Measurements from ENCODE around the gene HRCT1.

The HRCT1 gene

GRCh38 chr9:35944173-35944572 lies 38.2 kb downstream of the HRCT1 start:
- H3K9me2 ChIP-seq (replicated peaks; ENCODE audit: insufficient read depth, low read length) = no peaks in the 10 kb centered on the region
- H3K9me3 ChIP-seq (ENCODE audit: insufficient read depth, low read length) = no peaks in the 10 kb centered on the region
- no peaks in the 10 kb centered on the region for H3F3A ChIP-seq (ENCODE audit: insufficient read depth)
- no peak overlapping the region for H3K27ac ChIP-seq (ENCODE audit: low read depth, low read length)
- no peak overlapping the region for H3K4me3 ChIP-seq (ENCODE audit: insufficient read depth, low read length, poor library complexity, severe bottlenecking)
- no peak overlapping the region for H3K4me2 ChIP-seq (ENCODE audit: low read depth, low read length, poor library complexity, severe bottlenecking)
- no peaks in the 10 kb centered on the region for H3K27me3 ChIP-seq (ENCODE audit: low read length)
- H3K36me3 ChIP-seq (ENCODE audit: low read length) = no peaks in the 10 kb centered on the region
- H3K79me2 ChIP-seq (ENCODE audit: insufficient read depth, low read length) = no peaks in the 10 kb centered on the region
- no peak overlapping the region for H3K9ac ChIP-seq (ENCODE audit: low read length)
- no peak overlapping the region for H2AFZ ChIP-seq (ENCODE audit: low read depth, low read length, severe bottlenecking)
- TF ChIP-seq CTCF (IDR thresholded peaks at IDR 0.05; ENCODE audit: insufficient read depth, low read length, poor library complexity, severe bottlenecking) (no peak), EZH2phosphoT487 (conservative IDR thresholded peaks at IDR 0.05; ENCODE audit: low read length) (no peak)
- no peaks in the 10 kb centered on the region for H4K20me1 ChIP-seq (ENCODE audit: low read depth, low read length)

GRCh38 chr9:35944841-35945240 lies 38.8 kb downstream of the HRCT1 start:
- no peaks in the 10 kb centered on the region for H3K9me2 ChIP-seq (replicated peaks; ENCODE audit: insufficient read depth, low read length)
- H3K36me3 ChIP-seq (ENCODE audit: low read length) = no peaks in the 10 kb centered on the region
- no peaks in the 10 kb centered on the region for H3K79me2 ChIP-seq (ENCODE audit: insufficient read depth, low read length)
- H3K9me3 ChIP-seq (ENCODE audit: insufficient read depth, low read length) = no peaks in the 10 kb centered on the region
- no peak overlapping the region for H3K9ac ChIP-seq (ENCODE audit: low read length)
- H3K4me3 ChIP-seq (ENCODE audit: insufficient read depth, low read length, poor library complexity, severe bottlenecking) = no peak overlapping the region
- no peak overlapping the region for H3K4me2 ChIP-seq (ENCODE audit: low read depth, low read length, poor library complexity, severe bottlenecking)
- H3F3A ChIP-seq (ENCODE audit: insufficient read depth) = no peaks in the 10 kb centered on the region
- no peaks in the 10 kb centered on the region for H3K27me3 ChIP-seq (ENCODE audit: low read length)
- H2AFZ ChIP-seq (ENCODE audit: low read depth, low read length, severe bottlenecking) = no peak overlapping the region
- TF ChIP-seq EZH2phosphoT487 (conservative IDR thresholded peaks at IDR 0.05; ENCODE audit: low read length) (no peak), CTCF (IDR thresholded peaks at IDR 0.05; ENCODE audit: insufficient read depth, low read length, poor library complexity, severe bottlenecking) (no peak)
- no peak overlapping the region for H3K27ac ChIP-seq (ENCODE audit: low read depth, low read length)
- H4K20me1 ChIP-seq (ENCODE audit: low read depth, low read length) = no peaks in the 10 kb centered on the region

GRCh38 chr9:35945341-35946018 lies 39.5 kb downstream of the HRCT1 start:
- Histone ChIP-seq H3K9ac (ENCODE audit: low read length) (no peak overlapping the region), H3K27me3 (ENCODE audit: low read length) (no peaks in the 10 kb centered on the region), H3F3A (ENCODE audit: insufficient read depth) (no peaks in the 10 kb centered on the region), H2AFZ (ENCODE audit: low read depth, low read length, severe bottlenecking) (peak overlapping the region; percentile 62), H3K79me2 (ENCODE audit: insufficient read depth, low read length) (no peaks in the 10 kb centered on the region), H3K4me2 (ENCODE audit: low read depth, low read length, poor library complexity, severe bottlenecking) (no peak overlapping the region), H3K9me3 (ENCODE audit: insufficient read depth, low read length) (no peaks in the 10 kb centered on the region), H3K36me3 (ENCODE audit: low read length) (no peaks in the 10 kb centered on the region), H3K27ac (ENCODE audit: low read depth, low read length) (no peak overlapping the region), H4K20me1 (ENCODE audit: low read depth, low read length) (no peaks in the 10 kb centered on the region), H3K4me3 (ENCODE audit: insufficient read depth, low read length, poor library complexity, severe bottlenecking) (no peak overlapping the region), H3K9me2 (replicated peaks; ENCODE audit: insufficient read depth, low read length) (no peaks in the 10 kb centered on the region)
- TF ChIP-seq EZH2phosphoT487 (conservative IDR thresholded peaks at IDR 0.05; ENCODE audit: low read length) = no peak
- TF ChIP-seq CTCF (IDR thresholded peaks at IDR 0.05; ENCODE audit: insufficient read depth, low read length, poor library complexity, severe bottlenecking) = peak; percentile 98
